COR-L47 (cell line): ENCODE data around the gene ZPBP2.
"Not testable (repeated sequence)": the region's sequence is repeated elsewhere in the genome, so short reads cannot be mapped to it uniquely, and the experiment has no call there.

Experiments used
- DNase-seq: peaks from one replicate; lab custom pipeline; 2025; lab: John Stamatoyannopoulos, UW

ZPBP2 gene

GRCh38 chr17:39855911-39856649, 11.9 kb upstream of the ZPBP2 start:
- not testable (repeated sequence) for DNase-seq

DNA sequence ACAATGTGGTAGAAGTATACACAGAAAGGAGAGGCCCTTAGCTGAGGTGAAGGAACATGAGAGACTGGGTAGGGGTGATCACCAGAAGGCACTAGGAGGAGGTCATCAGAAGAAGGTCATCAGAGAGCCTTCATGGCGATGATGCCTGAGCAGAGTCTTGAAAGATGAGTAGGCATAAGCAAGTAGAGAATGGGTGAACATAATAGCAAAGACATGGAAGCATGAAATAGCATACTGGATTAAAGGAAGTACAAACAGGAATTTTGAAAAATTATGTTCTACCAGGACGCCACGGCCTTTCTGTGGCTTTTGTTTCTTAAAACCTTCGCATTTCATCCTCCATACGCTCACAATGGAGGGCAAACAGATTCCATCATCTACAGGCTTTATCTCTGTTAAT, 6.8 kb upstream of the ZPBP2 start:
- no peak for DNase-seq

GRCh38 chr17:39863244-39863917, 4.6 kb upstream of the ZPBP2 start:
- DNase-seq: no peak

GRCh38 chr17:39863918-39864746, 3.9 kb upstream of the ZPBP2 start, which contains the start of gene IKZF3:
IKZF3 (minus strand) TSS chr17:39864312; CDS start chr17:39864126, 186 bp downstream.
- no peak for DNase-seq

- no peak for DNase-seq
Measured at GRCh38 chr17:39866013-39866730, 1.8 kb upstream of the ZPBP2 start.

DNA sequence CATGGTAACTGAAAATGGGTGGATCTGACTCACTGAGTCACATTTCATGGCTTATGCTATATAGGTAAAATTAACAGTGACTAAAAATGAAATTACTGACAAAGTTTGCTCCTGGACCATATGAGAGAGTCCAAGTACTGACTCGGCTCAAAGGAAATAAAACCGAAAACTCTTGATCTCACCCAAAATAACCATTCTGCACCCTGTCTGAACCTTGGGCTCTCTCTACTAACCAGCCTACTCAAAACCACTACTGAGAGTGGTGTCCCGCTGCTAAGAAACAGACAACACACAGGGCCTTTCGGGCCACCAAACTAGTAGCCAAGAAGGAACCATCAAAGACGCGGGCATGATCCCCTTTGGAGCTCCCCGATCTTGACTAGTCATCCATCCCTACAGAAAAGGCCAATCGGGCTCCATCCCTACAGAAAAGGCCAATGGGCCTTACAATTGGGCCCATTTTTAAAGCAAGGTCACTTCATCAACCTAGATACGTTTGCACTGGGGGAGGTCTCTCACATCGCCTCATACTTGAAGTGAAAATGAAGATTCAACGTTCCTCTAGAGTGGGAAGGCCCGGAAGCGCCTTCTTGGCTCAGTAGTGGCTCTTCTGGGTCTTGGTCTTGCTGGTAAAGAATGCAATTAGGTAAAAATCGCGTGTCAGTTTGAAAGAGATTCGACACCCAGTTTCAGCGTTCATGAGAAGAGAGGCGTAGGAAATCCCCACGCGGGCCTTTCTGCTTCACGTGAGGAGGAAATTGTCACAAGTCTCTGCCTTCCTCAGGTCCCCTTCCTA, 720 bp upstream of the ZPBP2 start:
- no peak for DNase-seq

DNA sequence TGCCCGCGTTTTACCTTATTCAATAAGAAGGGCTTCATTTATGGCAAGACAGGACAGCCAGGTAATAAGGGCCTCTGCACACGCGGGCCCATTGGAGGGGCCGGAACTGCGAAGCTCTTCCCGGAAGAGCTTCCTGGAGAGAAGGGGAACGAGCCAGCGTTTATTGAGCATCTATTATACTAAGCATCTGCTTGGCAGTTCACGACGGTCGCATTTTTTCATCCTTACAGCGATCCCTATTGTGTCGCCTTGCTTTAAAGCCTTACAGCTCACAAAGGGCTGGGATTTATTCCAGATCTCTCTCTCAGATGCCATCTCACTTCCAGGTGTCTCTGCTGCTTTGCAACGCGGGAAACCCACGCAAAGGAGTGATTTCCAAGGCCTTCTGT, 546 bp downstream of the ZPBP2 start:
- no peak for DNase-seq

DNA sequence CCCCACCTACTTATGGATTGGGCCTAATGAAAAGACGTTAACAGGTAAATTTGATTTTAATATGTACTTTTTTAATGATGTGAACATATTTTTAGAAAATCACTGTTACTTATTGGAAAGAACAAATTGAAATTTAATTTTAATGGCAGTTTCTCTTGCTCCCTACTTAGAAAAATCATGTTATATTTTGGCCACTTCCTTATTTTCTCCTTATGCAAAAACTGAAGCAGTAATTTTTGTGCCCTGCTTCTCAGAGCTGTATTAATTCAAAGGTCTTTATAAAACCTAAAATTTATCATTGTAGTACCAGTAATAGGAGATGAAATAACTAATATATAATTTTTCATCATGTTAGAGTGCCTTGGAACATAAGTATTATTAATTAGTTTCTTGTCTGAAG, 2.8 kb downstream of the ZPBP2 start:
- DNase-seq: no peak

GRCh38 chr17:39871801-39872200, 3.8 kb downstream of the ZPBP2 start:
- DNase-seq: no peak

DNA sequence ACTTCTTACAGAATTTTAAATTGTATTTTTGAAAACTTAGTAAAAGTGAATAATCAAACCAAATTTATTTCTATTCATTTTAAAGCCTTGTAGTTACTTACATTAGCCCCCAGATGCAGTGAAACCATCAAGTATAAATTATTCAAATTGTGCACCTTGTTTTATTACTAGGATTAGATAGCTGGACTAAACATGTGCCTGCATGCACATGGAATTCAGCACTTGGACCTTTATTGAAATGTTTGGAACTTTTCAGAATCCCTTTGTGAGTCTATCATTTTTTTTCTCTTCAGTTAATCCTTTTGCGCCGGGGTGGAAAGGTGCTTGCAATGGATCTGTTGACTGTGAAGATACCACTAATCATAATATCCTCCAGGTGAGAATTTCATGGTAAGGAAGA, 4.7 kb downstream of the ZPBP2 start:
- DNase-seq: no peak

DNA sequence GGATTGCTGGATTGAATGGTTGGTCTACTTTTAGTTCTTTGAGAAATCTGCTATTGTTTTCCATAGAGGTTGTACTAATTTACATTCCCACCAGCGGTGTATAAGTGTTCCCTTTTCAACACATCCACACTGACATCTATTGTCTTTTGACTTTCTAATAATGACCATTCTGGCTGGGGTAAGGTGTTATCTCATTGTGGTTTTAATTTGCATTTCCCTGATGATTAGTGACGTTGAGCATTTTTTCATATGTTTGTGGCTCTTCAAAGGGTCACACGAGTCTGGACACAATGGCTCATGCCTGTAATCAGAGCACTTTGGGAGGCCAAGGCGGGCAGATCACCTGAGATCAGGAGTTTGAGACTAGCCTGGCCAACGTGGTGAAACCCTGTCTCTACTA, 18.1 kb downstream of the ZPBP2 start:
- not testable (repeated sequence) for DNase-seq

- DNase-seq: no peak
Measured at GRCh38 chr17:39887078-39887477, 19.1 kb downstream of the ZPBP2 start.

DNA sequence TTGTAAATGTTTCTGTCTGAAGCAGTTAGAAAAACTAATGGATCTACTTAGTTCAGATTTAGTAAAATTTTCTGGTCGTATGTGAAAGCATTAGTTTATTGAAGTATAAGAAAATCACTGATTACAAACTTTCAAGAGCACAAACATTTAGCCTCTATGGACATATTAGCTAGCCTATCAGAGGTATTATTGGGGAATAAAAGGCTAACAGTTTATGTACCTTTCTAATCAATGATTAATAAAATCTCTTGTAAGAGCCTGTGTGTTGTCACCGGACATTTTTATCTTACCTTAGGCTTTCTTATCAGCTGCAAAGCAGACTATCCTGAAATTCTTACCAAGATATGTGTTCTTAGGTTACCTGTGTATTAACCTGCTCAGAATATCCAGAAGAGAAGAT, 21.2 kb downstream of the ZPBP2 start:
- DNase-seq: no peak

GRCh38 chr17:39894681-39895376, 26.8 kb downstream of the ZPBP2 start:
- DNase-seq: no peak

- no peak for DNase-seq
Measured at GRCh38 chr17:39898088-39898487, 30.1 kb downstream of the ZPBP2 start.

- DNase-seq: no peak
Measured at GRCh38 chr17:39899215-39899614, 31.2 kb downstream of the ZPBP2 start.

DNA sequence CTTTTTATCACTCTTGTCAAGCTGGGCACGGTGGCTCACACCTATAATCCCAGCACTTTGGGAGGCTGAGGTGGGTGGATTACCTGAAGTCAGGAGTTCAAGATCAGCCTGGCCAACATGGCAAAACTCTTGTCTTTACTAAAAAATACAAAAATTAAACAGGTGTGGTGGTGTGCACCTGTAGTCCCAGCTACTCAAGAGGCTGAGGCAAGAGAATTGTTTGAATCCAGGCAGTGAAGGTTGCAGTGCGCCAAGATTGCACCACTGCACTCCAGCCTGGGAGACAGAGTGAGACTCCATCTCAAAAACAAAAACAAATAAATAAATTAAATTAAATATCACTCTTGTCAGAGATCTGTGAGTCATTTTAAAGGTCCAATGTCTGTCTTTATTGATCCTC, 34.0 kb downstream of the ZPBP2 start:
- DNase-seq: not testable (repeated sequence)

- no peak for DNase-seq
Measured at GRCh38 chr17:39903158-39903884, 35.3 kb downstream of the ZPBP2 start.

- no peak for DNase-seq
Measured at GRCh38 chr17:39904990-39905288, 36.9 kb downstream of the ZPBP2 start.

- no peak for DNase-seq
Measured at GRCh38 chr17:39908789-39909352, 40.9 kb downstream of the ZPBP2 start.
